GM21737 (cell line): Measurements from ENCODE around the gene FRMD4A.

Source experiments
- ATAC-seq: cut with Tn5 transposase; IDR thresholded peaks from one replicate; pipeline ENCODE4 v1.9.1; 2021; ENCODE audit warnings: mild to moderate bottlenecking, moderate library complexity; ENCODE audit not compliant: unreplicated experiment

FRMD4A gene

DNA sequence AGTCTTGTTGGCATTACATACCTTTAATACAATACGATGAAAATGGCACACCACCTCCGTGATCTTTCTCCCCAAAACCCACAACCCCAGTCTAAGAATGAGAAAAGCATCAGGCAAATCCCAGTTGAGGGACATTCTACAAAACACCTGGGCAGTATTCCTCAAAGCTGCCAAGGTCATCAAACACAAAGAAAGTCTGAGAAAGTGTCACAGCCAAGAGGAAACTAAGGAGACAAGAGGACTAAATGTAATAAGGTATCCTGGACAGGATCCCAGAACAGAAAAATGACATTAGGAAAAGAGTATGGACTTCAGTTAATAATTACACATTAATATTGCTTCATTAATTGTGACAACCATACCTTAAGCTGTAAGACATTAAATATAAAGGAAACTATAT is 14.5 kb upstream of the FRMD4A start:
- no peak for ATAC-seq

DNA sequence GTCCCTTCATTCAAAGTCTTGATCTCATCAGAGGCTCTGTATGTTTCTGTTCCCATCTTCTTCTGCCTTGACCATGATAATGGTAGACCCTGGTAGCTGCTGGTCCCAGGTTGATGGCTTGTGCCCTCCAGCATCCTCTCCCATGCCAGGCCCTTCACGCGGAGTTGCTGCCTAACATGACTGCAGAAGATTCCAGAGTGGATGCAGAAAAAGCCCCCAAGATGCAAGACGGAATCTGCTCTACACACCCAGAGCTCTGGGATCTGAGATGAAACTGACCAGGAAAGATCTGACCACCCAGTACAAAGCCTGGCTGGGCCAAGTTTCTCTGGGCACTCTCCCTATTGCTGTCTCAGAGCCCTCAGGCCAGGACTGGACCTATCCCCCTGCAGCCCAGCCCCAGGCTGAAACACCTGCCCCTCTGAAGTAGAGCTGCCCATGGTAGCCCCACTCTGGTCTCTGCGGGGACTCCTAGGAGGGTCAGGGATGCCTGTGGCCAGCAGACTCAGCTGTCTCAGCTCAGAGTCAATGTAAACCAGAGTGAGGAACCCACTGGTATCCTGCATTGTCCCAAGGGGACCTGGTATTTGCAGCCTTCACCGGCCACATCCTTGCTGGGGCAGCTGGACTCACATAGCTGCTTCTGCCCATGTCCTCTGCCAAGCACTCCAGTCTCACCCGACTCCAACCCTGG is 9.5 kb upstream of the FRMD4A start:
- no peak for ATAC-seq

DNA sequence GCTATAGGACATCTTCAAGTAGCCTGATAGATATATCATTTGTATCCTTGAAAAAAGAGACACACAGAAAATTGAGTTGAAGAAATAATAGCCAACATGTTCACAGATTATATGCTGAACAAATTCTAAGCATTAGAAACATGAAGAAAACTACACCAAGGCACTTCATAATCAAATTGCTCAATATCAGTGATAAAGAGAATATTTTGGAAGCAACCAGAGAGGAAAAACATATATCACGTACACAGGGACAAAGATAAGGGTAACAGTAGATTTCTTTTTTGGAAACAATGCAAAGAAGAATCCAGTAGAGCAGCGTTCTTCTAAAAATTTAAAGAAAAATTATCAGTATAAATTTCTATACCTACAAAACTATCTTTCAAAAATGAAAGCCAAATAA is 6.0 kb upstream of the FRMD4A start:
- no peak for ATAC-seq

DNA sequence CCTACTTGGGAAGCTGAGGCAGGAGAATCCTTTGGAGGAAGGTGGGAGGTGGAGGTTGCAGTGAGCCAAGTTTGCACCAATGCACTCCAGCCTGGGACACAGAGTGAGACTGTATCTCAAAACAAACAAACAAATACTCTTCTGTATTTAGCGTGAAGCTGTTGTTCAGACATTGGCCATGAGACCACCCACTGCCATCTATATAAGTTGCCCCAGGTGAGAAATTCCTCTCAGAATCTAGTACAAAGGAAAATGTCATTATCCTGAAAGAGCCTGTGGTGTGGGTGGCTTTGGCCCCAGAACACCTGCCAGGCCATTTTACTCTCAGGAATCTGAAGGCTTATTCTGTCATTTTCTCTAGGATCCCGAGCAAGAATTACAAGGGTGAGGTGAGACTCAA is 4.0 kb upstream of the FRMD4A start:
- no peak for ATAC-seq

DNA sequence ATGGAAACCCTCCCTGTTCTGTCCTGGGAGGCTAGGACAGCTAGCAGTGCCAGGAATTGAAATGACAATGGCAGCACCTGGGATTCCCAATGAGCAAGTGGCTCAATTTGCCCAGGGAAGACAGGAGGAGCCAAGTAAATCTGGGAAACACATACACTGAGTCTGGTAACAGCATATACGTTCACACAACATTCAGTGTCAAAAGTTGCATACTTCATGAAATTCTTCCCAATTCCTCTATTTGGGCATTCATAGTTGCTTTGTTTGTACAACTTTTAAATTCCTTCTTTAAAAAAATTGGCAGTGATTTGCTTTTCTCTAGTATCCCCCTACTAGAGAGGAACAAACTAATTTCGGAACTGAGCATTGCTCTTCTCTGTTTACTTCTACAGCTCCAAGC is 2.9 kb upstream of the FRMD4A start:
- ATAC-seq: no peak

DNA sequence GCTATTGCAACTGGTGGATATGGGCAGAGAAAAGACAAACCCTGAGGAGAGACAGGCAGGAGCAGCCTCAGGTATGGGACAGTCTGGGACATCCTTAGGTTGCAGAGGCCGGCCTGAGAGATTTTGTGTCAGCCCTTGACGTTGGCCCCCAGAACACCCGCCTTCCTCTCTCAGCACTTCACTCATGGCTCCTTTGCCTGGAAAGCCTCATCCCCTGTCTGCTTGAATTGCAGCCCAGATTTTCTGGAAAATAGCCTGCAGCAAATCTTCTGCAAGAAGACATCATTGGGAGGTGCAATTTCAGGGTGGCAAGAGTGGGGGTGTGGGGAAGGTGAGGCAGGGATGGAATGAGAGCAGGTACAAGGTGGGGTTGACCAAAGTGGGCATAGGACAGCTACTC is 2.2 kb upstream of the FRMD4A start:
- ATAC-seq: no peak

DNA sequence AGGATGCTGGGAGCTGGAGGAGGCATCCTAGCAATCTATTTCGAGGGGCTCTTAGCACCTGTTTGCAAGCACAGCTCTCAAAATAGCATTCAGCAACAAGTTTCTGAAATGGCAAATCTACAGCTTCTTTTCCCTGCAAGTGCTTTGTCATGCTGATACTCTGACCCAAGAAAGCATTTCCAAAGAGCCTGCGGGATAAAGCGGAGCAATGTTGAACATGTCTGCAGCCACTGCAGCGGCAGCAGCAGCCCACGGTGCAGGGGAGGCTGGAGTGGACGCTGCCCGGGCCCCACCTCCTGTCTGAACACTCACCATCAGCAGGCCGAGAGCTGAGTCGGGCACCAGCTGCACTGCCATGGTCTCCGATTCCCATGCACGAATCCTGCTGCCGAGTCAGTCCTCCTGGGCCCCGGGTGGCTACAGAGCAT is 964 bp downstream of the FRMD4A start:
- no peak for ATAC-seq

DNA sequence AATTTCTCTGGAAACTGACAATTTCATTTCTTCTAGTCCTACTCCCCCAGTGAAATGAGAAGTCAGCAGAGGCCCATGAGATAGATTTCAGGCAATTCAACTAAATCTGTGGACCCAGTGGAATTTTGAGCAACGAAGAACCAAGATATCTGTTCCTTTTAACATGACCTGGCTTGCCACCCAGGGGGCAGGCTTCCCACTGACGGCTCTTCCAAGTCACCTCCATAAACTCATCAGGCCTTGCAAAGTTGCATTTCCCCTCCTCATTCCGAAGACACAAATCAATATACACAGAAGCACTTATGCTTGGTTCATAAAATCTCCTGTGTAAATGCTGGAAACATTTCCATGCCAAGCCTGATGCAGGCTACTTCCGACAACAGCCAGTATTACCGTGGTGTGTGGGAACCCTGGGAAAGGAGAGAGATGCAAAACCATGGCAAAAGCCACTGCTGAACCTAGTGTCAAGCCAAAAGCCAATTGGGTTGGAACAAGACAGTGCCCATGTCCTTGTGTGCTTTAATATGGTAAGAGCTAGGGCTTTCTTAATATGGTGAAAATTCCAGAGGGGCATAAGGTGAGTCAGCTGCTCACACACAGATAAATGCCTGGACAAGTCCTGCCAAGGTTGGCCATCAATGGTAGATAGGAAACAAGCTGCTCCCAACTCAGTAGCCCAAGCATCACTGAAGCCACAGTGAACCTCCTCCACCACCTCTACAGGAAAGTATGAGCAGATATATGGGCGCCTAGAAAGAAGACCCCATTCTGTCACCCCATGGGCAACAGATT is 1.6 kb downstream of the FRMD4A start:
- no peak for ATAC-seq

DNA sequence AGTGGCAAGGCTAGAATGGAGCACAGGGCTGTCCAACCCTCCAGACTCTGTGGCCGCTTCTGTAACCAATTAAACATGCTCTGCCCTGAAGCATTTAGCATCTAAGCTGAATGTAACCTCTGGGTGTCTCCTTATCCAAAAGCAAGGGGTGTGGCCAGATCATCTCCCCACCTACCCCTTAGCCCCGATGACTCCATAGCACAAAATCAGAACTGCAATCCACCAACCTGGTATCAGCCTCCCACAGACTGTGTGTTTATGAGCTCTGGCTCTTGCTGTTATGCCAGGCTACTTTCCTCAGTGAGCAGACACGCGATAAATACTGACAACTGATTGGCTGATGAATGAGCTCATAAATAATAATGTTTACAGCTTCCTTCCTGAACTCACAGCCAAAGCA is 3.2 kb downstream of the FRMD4A start:
- no peak for ATAC-seq

DNA sequence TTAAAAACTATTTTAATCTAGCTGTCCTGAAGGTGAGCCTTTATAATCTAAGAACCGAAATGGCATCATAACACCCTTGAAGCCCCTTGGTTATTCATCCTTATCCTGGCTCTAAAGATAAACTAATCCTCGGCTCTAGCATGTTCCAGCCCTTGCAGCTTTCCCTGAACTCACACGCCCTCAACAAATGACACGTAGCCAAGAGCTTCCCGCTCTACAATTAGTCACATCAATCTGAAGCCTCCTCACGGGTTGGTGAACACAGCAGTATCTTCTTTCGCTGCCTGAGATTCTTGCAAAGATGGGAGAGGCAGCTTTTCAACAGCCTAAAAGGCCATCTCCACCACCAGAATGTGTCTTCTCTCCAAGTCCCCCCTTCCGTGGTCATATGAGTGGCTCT is 4.1 kb downstream of the FRMD4A start:
- ATAC-seq: no peak

DNA sequence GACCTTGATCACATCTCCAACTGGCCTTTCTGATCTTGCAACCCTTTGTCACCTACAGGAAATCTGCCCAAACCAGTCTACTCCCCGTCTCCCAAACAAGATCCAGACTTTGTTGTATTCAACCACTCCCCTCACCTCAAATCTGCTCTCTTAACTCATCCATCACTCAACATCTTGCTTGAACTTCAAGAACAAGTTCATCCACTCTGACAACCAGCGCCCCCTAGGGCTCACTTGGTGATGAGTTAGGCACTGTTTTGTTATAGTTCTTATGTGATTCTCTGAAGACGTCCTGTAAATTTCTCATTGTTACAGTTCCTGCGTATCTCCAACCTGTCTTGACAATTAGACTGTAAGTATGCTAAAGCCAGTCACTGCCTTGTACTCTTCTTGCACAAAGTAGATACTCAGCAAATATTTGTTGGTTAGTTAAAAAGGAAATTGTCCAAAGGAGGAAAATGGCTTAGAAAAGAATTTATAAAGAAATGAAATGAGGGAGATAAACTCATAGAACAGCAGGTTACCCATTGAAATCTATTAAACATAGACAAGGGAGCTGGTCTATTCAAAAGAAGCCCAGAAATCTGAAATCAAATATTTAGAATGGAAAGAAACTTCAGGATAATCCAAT is 5.3 kb downstream of the FRMD4A start:
- ATAC-seq: no peak

DNA sequence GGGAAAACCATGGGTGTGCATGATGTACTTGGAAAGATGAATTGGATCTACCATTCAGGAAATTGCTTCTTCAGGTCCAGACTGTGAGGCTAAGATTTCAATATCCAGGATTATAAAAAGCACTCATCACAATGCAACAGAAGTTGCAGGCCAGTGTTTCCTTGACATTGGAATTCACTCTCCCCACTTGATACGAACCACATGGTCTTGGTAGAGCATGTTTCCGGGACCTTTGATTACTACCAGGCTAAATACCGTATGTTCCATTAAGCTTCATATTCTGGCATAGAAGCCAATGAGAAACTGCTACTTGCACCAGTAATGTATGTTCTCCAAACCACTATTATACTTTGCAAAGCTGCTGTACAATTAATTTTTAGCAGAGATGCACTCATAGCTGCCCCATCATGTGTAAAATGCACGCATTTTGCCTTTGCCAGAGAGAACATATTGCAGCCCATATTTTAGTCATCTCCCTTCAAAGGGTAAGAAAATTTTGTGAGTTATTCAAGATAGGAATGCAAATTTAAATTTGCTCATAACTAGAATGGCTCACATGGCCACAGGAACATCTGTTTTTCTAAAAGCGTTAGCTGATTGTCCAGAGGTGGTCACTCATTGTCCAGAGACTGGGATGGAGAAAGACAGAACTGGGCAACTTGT is 8.1 kb downstream of the FRMD4A start:
- ATAC-seq: no peak

DNA sequence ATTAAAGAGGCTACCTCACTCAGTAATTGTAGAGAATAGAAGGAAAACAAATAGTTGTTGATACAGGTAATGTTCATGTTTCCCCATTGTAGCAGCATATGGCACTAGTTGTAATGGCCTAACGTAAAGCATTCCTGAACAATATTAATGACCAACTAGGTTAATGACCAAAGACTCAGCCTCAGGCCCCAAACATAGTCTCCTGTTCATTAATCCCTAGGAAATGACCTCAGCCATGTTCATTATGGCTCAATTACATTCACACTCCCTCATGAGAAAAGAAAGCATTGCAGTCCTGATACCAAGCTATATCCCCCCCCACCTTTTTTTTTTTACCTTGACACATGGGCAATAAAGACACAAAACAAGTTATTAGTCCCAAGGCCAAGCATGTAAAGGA is 12.7 kb downstream of the FRMD4A start:
- ATAC-seq: no peak

DNA sequence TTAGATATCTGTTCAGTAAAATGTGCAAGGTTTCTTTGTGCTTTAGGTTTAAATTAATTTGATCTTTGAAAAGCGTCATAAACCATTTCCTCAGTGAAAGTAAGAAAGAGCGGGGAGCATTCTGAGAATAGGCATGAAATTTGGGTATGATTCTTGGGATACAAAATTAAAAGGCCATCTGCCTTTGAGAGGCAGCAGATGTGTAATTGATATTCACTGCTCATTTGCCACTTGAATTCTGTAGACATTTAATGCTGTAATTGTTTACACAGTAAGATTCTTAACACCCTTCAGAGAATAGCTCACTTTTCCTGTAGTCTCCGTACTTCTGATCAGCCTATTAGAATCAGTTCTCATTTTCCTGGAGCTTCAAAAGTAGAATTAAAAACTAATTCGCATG is 18.7 kb downstream of the FRMD4A start:
- no peak for ATAC-seq

DNA sequence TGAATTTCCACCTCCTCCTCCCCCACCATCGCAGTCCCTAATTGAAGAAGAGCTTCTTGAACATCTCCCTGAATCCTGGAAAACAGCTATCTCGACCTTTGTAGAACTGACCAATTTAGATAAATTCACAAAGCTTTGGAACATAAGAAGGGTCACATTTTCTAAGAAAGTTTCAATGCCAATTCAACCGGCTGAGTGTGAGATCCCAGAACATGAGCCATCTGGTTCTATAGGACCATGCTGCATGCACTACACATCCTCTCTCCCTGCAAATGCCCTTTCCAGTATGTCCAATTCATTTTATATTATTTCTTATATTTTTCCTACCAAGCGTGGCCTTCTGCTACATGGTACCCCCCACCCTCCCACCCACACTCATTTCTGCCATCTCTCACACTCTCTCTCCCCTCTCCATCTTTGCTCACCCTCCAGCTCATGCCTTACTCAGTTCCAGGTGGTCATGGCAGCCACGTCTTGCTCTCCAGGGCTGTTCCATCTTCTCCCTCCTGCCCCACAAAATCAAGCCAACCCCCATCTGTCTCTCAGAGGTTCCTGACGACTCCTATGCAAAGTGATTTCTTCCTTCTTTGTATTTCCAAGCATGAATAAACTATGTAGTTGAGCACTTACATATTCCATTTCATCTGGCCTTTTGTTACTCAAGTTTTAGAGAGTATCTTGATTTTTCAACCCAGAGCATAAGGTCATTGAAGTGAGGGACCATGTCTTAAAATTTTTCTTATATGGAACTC is 19.3 kb downstream of the FRMD4A start:
- ATAC-seq: no peak

DNA sequence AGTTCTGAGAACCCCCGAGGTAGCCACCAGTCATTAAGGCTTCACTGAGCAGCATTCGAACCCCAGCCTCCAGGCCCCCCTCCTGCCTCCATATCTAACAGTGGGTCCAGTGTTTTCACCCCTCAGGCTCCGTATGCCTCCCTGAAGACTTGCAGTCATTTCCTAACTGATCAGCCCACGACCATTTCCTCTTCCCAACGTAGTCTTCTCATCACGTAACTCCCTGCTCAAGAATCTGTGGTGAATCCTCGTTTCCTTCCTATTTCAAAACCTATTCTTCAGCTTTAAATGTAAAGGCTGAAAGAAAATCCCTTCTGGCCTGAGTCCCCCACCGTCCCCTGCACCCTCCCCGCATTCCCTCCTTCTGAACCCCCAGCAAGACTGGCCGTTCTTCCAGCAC is 21.1 kb downstream of the FRMD4A start:
- no peak for ATAC-seq

DNA sequence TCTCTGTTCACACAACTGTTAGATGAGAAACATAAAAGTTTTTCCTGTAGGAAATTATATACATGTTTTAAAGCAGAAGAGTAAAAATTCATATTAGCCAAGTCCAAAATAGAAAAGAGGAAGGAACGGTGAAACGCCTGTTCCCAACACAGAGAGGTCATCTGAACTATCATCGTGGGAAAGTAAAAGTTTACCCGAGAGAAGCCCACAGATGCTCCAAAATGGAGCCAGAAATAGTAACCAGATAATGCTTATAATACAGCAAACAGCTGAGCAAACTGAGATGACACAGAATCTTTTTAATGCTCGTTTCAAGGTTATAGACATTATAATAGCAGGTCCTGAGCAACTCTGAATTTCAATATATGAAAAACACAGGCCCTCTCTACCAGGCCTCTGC is 24.5 kb downstream of the FRMD4A start:
- no peak for ATAC-seq

DNA sequence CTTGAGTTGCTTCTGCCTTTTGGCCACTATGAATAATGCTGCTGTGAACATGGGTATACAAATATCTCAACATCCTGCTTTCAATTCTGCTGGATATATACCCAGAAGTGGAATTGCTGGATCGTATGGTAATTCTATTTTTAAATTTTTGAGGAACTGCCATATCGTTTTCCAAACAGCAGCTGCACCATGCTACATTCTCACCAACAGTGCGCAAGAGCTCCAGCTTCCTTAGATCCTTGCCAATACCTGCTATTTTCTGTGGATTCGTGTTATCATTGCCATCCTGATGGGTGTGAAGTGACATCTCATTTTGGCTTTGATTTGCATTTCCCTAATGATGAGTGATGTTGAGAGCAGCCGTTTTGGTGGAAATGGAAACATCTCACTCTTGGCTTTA is 26.7 kb downstream of the FRMD4A start:
- ATAC-seq: no peak

DNA sequence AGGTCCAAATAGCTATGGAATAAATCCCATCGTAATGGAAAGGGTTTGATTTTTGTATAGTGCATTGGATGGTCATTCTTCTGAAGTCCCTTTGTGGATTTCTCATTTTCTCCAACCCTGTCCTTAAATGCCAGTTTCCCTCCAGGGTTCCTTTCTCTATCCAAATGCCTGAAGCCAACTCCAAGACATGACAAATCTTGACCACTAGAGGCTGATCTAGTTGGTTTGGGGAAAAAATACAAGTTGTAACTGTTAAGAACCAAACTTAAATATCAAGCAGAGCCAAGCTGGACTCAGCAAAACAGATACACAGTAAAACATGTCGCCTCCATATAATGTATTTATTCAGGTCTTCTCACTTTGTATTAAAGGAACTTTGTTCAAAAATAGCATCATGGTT is 28.7 kb downstream of the FRMD4A start:
- ATAC-seq: no peak

DNA sequence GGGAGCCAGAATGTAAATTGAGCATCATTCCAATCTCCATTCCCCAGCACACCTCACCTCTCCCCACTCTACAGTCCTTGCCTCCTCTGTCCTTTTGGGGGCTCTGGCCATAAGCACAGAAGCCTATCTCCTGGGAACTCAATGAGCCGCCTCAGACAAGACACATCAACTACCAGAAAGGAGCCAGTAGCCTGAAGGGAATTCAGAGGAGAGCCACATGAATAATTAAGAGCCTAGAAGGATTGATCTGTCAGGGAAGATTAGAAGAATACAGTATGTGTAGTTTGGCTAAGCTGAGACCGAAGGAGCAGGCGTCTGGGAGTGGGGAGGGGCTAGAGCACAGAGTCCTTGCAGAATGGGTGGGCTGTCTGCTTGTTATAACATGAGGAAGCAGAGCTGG is 31.2 kb downstream of the FRMD4A start:
- ATAC-seq: no peak
